GM12878 (cell line): ENCODE measurements around the gene DCPS.
"Not testable (repeated sequence)": the region's sequence is repeated elsewhere in the genome, so short reads cannot be mapped to it uniquely, and the experiment has no call there.

Experiments
- ATF7 ChIP-seq: fragments of 450-650 bp; IDR thresholded peaks from 2 replicates; pipeline ENCODE4 v1.6.1; 2016; ENCODE audit warnings: low read depth, mild to moderate bottlenecking
- CBFB ChIP-seq: IDR thresholded peaks from 2 replicates; pipeline ENCODE4 v1.6.1; 2016; ENCODE audit warnings: antibody characterized with exemption, low read depth
- CEBPB ChIP-seq, 2 experiments: fragments of 150-350 bp in 1 of 2; IDR thresholded peaks; 2 replicates each; pipeline ENCODE4 v1.6.1; 2012 to 2014; ENCODE audit warnings: low read depth in 2 of 2, low read length in 2 of 2, borderline replicate concordance in 1 of 2, inconsistent platforms in 1 of 2
- CTCF ChIP-seq, 3 experiments: IDR thresholded peaks in 2 of 3; conservative IDR thresholded peaks in 1 of 3; 2 replicates each; pipeline ENCODE4 v1.5.1; 2011; ENCODE audit warnings: low read depth in 3 of 3, low read length in 3 of 3, mild to moderate bottlenecking in 3 of 3, control low read depth in 2 of 3, moderate library complexity in 2 of 3, inconsistent platforms in 1 of 3, mixed read lengths in 1 of 3; ENCODE audit not compliant: control insufficient read depth in 2 of 3, insufficient read depth in 1 of 3; ENCODE audit errors: extremely low read depth in 1 of 3
- E2F4 ChIP-seq: IDR thresholded peaks from 2 replicates; pipeline ENCODE4 v1.6.1; 2012; ENCODE audit warnings: low read depth, low read length, improper control_type of control experiment
- FOS ChIP-seq: IDR thresholded peaks from 3 replicates; pipeline ENCODE4 v1.6.1; 2011; ENCODE audit warnings: borderline replicate concordance; ENCODE audit not compliant: insufficient read length; ENCODE audit errors: extremely low read depth
- MEF2A ChIP-seq: IDR thresholded peaks from 2 replicates; pipeline ENCODE4 v1.6.1; 2011; ENCODE audit warnings: low read depth, mild to moderate bottlenecking, low read length, moderate library complexity; ENCODE audit not compliant: insufficient read depth
- POLR2A ChIP-seq: IDR thresholded peaks from 2 replicates; pipeline ENCODE4 v1.6.1; 2011; ENCODE audit warnings: low read depth, mild to moderate bottlenecking, low read length
- RAD21 ChIP-seq: IDR thresholded peaks from 2 replicates; pipeline ENCODE4 v1.6.1; 2011; ENCODE audit warnings: mild to moderate bottlenecking, low read depth, low read length, moderate library complexity; ENCODE audit not compliant: insufficient read depth
- RBBP5 ChIP-seq: fragments of 200-600 bp; sonication (generic); conservative IDR thresholded peaks from 2 replicates; pipeline ENCODE4 v1.6.1; 2016
- REST ChIP-seq: IDR thresholded peaks from 2 replicates; pipeline ENCODE4 v1.6.1; 2012; ENCODE audit warnings: mild to moderate bottlenecking, low read depth, low read length
- SREBF2 ChIP-seq: IDR thresholded peaks from 2 replicates; pipeline ENCODE4 v1.6.1; 2012; ENCODE audit warnings: mild to moderate bottlenecking, low read length
- ZNF274 ChIP-seq: IDR thresholded peaks from one replicate; pipeline ENCODE4 v1.8.0; 2011; ENCODE audit not compliant: insufficient read length, insufficient read depth

- not testable (repeated sequence) for TF ChIP-seq CTCF (IDR thresholded peaks at IDR 0.05 in 2 of 3, conservative IDR thresholded peaks at IDR 0.05 in 1 of 3; ENCODE audit: control insufficient read depth in 2 of 3, extremely low read depth in 1 of 3, insufficient read depth in 1 of 3, low read depth in 3 of 3, low read length in 3 of 3); SREBF2; RAD21; CEBPB (IDR thresholded peaks at IDR 0.05; ENCODE audit: borderline replicate concordance in 1 of 2, low read depth in 2 of 2, low read length in 2 of 2); E2F4; MEF2A; REST; FOS; ZNF274; RBBP5; CBFB; POLR2A; ATF7
Measured at GRCh38 chr11:126374562-126375300, 70.9 kb downstream of the DCPS start.
